HepG2 (cell line): Measurements from ENCODE around the gene SAE1. TPM values are rescaled to one million over a fixed set of nuclear protein-coding genes. Genes with fewer than 3 reads are reported as not detected.
A peak's percentile ranks its signal among the peaks of the same experiment; 100 is the strongest.

Experiments used
- ASH2L ChIP-seq: fragments of 300-600, 200-600 bp; sonication (generic); IDR thresholded peaks from 2 replicates; pipeline ENCODE4 v1.7.0; 2017; ENCODE audit warnings: low read depth, mild to moderate bottlenecking, moderate library complexity, mixed read lengths, low read length; ENCODE audit not compliant: insufficient read length
- CCDC6 ChIP-seq: sonication (generic); formaldehyde crosslinking; IDR thresholded peaks from 2 replicates; pipeline ENCODE4 v1.8.1; 2022; ENCODE audit warnings: mild to moderate bottlenecking, missing genetic modification reagents, moderate library complexity
- CEBPG ChIP-seq: IDR thresholded peaks from 2 replicates; pipeline ENCODE4 v1.6.1; 2016
- GATAD2A ChIP-seq: IDR thresholded peaks from 2 replicates; pipeline ENCODE4 v1.6.1; 2016
- JUND ChIP-seq: sonication (generic); formaldehyde crosslinking; IDR thresholded peaks from 2 replicates; pipeline ENCODE4 v1.8.0; 2022; ENCODE audit warnings: mild to moderate bottlenecking, missing genetic modification reagents
- NFRKB ChIP-seq: fragments of 450-650 bp; IDR thresholded peaks from 2 replicates; pipeline ENCODE4 v1.6.1; 2017
- RFXAP ChIP-seq: sonication (generic); formaldehyde crosslinking; IDR thresholded peaks from 2 replicates; pipeline ENCODE4 v1.4.0; 2020; ENCODE audit warnings: missing genetic modification reagents, borderline replicate concordance
- TFDP2 ChIP-seq: sonication (generic); formaldehyde crosslinking; IDR thresholded peaks from 2 replicates; pipeline ENCODE4 v1.4.0; 2020; ENCODE audit warnings: missing genetic modification reagents
- THAP8 ChIP-seq: sonication (generic); formaldehyde crosslinking; IDR thresholded peaks from 2 replicates; pipeline ENCODE4 v1.5.1; 2020; ENCODE audit warnings: missing genetic modification reagents, mild to moderate bottlenecking, borderline replicate concordance
- ZBTB3 ChIP-seq: sonication (generic); formaldehyde crosslinking; IDR thresholded peaks from 2 replicates; pipeline ENCODE4 v1.4.0; 2020; ENCODE audit warnings: low read depth, mild to moderate bottlenecking, moderate library complexity, missing genetic modification reagents, borderline replicate concordance
- ZC3H4 ChIP-seq: sonication (generic); formaldehyde crosslinking; IDR thresholded peaks from 2 replicates; pipeline ENCODE4 v1.4.0; 2020; ENCODE audit warnings: missing genetic modification reagents, borderline replicate concordance
- ZNF235 ChIP-seq: sonication (generic); formaldehyde crosslinking; IDR thresholded peaks from 2 replicates; pipeline ENCODE4 v1.8.1; 2023; ENCODE audit warnings: mild to moderate bottlenecking, missing genetic modification reagents, borderline replicate concordance
- ZNF430 ChIP-seq: sonication (generic); formaldehyde crosslinking; IDR thresholded peaks from 2 replicates; pipeline ENCODE4 v1.9.0; 2021; ENCODE audit warnings: mild to moderate bottlenecking, missing genetic modification reagents
- ZNF7 ChIP-seq: IDR thresholded peaks from 2 replicates; pipeline ENCODE4 v1.6.1; 2016; ENCODE audit warnings: missing biosample characterization, missing genetic modification reagents
- polyA plus RNA-seq, 8 experiments: library from polyadenylated mRNA; depleted of rRNA in 3 of 8; stranded (reverse) in 7 of 8; unstranded in 1 of 8; fragments of >200 nt; fragmentation: Illumina TruSeq in 4 of 8; extraction: Trizol in 4 of 8; gene quantifications; 2 replicates each; pipeline versions ENCODE4 v1.2.1 to v1.2.3, GENCODE V29; 2011 to 2016; ENCODE audit warnings: low read depth in 4 of 8, missing spikeins in 1 of 8, mixed read lengths in 1 of 8; ENCODE audit not compliant: insufficient read depth in 1 of 8
- total RNA-seq, 5 experiments: library from RNA; depleted of rRNA; stranded (reverse); fragments of >200 nt; fragmentation: Illumina TruSeq; extraction: Trizol; gene quantifications; 2 replicates each; pipeline ENCODE4 v1.2.3, GENCODE V29; 2016; ENCODE audit warnings: low read depth in 1 of 5
- TF ChIP-seq, protein P1 (sequence below): sonication (generic); formaldehyde crosslinking; IDR thresholded peaks from 2 replicates; pipeline ENCODE4 v1.4.0; 2020; ENCODE audit warnings: missing genetic modification reagents, borderline replicate concordance
- TF ChIP-seq, protein P2 (sequence below): sonication (generic); formaldehyde crosslinking; IDR thresholded peaks from 2 replicates; pipeline ENCODE4 v1.5.1; 2020; ENCODE audit warnings: mild to moderate bottlenecking, missing genetic modification reagents, borderline replicate concordance
- TF ChIP-seq, protein P3 (sequence below): sonication (generic); formaldehyde crosslinking; IDR thresholded peaks from 2 replicates; pipeline ENCODE4 v1.5.1; 2020; ENCODE audit warnings: missing genetic modification reagents, mild to moderate bottlenecking, borderline replicate concordance

Gene SAE1
- total and polyA plus RNA-seq, 2 of the 13 experiments (the other 11 are each of a cell fraction or from before 2014, with no cell fraction given): 87.6 to 197 TPM

- TF ChIP-seq, protein P1, sequence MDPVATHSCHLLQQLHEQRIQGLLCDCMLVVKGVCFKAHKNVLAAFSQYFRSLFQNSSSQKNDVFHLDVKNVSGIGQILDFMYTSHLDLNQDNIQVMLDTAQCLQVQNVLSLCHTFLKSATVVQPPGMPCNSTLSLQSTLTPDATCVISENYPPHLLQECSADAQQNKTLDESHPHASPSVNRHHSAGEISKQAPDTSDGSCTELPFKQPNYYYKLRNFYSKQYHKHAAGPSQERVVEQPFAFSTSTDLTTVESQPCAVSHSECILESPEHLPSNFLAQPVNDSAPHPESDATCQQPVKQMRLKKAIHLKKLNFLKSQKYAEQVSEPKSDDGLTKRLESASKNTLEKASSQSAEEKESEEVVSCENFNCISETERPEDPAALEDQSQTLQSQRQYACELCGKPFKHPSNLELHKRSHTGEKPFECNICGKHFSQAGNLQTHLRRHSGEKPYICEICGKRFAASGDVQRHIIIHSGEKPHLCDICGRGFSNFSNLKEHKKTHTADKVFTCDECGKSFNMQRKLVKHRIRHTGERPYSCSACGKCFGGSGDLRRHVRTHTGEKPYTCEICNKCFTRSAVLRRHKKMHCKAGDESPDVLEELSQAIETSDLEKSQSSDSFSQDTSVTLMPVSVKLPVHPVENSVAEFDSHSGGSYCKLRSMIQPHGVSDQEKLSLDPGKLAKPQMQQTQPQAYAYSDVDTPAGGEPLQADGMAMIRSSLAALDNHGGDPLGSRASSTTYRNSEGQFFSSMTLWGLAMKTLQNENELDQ (CRISPR knock-in tag): no peak
- TF ChIP-seq ZC3H4 (CRISPR knock-in tag) (0 out of 2 replicates have a peak, but pooled peaks have one; percentile 1), RFXAP (CRISPR knock-in tag) (no peak), ZNF7 (CRISPR knock-in tag) (peak; percentile 68; the same call in 1 of the 2 replicates), ZNF235 (CRISPR knock-in tag) (no peak), CEBPG (CRISPR knock-in tag) (peak; percentile 46; the same call in 1 of the 2 replicates), THAP8 (CRISPR knock-in tag) (no peak), NFRKB (no peak), ASH2L (peak; percentile 59), ZBTB3 (CRISPR knock-in tag) (0 out of 2 replicates have a peak, but pooled peaks have one; percentile 47), GATAD2A (CRISPR knock-in tag) (peak; percentile 85), ZNF430 (CRISPR knock-in tag) (no peak), TFDP2 (CRISPR knock-in tag) (0 out of 2 replicates have a peak, but pooled peaks have one; percentile 14), JUND (CRISPR knock-in tag) (peak; percentile 66), CCDC6 (CRISPR knock-in tag) (peak; percentile 56; the same call in 1 of the 2 replicates)
- TF ChIP-seq, protein P2, sequence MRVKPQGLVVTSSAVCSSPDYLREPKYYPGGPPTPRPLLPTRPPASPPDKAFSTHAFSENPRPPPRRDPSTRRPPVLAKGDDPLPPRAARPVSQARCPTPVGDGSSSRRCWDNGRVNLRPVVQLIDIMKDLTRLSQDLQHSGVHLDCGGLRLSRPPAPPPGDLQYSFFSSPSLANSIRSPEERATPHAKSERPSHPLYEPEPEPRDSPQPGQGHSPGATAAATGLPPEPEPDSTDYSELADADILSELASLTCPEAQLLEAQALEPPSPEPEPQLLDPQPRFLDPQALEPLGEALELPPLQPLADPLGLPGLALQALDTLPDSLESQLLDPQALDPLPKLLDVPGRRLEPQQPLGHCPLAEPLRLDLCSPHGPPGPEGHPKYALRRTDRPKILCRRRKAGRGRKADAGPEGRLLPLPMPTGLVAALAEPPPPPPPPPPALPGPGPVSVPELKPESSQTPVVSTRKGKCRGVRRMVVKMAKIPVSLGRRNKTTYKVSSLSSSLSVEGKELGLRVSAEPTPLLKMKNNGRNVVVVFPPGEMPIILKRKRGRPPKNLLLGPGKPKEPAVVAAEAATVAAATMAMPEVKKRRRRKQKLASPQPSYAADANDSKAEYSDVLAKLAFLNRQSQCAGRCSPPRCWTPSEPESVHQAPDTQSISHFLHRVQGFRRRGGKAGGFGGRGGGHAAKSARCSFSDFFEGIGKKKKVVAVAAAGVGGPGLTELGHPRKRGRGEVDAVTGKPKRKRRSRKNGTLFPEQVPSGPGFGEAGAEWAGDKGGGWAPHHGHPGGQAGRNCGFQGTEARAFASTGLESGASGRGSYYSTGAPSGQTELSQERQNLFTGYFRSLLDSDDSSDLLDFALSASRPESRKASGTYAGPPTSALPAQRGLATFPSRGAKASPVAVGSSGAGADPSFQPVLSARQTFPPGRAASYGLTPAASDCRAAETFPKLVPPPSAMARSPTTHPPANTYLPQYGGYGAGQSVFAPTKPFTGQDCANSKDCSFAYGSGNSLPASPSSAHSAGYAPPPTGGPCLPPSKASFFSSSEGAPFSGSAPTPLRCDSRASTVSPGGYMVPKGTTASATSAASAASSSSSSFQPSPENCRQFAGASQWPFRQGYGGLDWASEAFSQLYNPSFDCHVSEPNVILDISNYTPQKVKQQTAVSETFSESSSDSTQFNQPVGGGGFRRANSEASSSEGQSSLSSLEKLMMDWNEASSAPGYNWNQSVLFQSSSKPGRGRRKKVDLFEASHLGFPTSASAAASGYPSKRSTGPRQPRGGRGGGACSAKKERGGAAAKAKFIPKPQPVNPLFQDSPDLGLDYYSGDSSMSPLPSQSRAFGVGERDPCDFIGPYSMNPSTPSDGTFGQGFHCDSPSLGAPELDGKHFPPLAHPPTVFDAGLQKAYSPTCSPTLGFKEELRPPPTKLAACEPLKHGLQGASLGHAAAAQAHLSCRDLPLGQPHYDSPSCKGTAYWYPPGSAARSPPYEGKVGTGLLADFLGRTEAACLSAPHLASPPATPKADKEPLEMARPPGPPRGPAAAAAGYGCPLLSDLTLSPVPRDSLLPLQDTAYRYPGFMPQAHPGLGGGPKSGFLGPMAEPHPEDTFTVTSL (CRISPR knock-in tag): peak; percentile 79; the same call in 1 of the 2 replicates
- TF ChIP-seq, protein P3, sequence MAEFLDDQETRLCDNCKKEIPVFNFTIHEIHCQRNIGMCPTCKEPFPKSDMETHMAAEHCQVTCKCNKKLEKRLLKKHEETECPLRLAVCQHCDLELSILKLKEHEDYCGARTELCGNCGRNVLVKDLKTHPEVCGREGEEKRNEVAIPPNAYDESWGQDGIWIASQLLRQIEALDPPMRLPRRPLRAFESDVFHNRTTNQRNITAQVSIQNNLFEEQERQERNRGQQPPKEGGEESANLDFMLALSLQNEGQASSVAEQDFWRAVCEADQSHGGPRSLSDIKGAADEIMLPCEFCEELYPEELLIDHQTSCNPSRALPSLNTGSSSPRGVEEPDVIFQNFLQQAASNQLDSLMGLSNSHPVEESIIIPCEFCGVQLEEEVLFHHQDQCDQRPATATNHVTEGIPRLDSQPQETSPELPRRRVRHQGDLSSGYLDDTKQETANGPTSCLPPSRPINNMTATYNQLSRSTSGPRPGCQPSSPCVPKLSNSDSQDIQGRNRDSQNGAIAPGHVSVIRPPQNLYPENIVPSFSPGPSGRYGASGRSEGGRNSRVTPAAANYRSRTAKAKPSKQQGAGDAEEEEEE: no peak
Observed at GRCh38 chr19:47107202-47107952, 23.3 kb upstream of the SAE1 start (continued).
